Measurements from ENCODE around the gene DDA1.
"Not testable (repeated sequence)": the region's sequence is repeated elsewhere in the genome, so short reads cannot be mapped to it uniquely, and the experiment has no call there.

Gene DDA1

DNA sequence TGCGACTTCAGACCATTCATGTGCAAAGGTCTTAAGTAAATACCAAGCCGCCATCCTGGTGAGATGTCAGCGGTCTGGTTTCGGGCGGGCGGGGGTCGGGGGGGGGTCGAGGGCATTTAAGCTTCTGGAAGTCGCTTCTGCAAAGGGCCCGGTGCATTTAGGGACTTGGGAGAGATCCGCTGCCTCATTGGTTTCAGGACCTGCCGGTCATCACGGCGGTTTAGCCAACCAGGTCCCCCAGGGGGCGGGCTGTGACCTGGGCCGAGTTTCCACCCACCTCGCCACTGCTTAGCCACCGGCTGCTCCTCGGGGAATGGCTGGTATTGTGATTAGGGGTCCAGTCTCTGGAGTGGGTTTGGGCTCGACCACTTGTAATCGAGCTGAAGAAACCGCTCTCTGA is 19.9 kb upstream of the DDA1 start:
- peak; percentile 57 for DNase-seq (ENCODE audit: low spot score)

DNA sequence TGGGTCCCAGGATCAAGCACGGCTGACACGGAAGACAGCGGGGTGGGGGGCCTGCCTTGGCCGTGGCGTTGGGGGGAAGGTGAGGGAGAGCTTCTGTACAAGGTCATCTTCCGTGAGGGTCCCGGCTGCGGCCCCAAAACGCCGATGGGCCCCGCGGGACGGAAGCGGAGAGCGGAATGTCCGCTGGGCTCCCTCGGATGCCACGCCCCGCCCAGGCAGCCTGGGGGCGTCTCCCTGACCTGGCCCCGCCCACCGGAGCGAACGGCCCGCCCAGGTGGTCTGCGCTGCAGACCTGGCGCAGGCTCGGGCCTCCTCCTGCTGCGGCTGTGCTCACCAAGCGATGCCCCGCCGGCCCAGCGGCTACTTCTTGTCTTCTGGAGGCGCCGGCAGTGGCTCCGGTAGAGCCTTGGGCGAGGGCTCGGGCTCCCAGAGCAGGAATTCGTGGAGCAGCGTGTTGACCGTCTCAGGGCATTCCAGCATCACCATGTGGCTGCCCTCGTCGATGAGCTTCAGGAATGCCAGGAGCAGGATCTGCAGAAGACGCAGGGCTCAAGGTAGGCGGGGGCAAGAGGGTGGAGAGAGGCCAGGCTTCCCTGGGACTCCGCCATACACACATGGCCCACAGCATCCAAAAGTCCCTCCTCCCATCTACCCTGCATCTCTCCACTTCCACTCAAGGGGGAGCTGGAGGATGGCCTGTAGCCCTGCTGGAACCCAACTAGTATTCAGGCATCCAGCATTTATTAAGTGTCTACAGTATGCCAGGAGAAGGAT is 16.9 kb upstream of the DDA1 start:
- DNase-seq (ENCODE audit: low spot score) = peak; percentile 78

DNA sequence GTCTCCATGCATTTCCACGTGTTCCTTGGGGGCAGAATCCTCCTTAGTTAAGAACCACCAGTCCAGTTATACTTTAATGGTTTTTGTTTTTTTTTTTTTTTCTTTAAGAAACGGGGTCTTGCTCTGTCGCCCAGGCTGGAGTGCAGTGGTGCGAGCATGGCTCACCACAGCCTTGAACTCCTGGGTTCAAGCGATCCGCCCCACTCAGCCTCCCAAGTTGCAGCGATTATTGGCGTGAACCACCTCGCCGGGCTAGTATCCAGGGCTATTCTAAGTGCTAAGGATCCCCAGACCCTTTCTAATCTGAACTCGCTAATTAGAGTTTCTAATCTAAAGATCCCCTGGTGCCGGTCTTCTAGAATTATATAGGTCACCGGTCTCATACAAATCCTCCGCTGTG is 15.8 kb upstream of the DDA1 start:
- no peak for DNase-seq (ENCODE audit: low spot score)

DNA sequence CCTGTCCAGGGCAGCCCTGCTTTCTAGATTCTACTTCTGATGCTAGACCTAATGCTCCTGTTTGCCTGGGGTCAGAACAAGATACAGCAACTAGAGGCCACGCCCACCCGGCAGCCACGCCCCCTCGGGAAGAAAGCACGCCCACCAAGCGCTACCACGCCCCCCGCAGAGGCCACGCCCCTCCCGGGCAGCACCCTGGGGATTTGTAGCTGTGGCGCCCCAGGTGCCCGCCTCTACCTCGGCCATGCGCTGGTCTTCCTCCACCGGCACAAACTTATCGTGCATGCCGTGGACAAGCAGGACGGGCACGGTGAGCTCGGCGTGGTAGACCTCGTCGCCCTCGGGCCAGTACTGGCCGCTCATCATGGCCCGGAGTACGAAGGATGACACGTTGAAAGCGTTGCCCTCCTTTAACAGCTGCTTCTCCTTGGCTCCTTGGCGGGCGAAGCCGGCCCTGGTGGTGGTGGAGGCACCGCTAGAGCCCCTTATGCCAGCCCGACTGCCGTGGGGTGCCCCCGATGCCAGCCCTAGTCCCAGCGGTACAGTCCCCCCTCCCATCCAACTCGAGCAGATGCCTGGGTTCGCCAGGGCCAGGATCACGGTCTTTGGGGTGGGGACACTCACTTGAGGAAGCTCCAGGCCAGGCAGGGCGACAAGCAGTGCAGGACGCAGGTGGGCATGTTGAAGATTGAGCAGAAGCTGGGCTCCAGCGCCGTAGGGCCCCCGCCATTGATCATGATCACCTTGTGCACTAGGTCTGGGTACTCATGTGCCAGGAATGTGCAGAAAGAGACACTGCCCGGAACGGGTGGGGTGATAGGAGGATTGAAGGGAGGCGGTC is 15.1 kb upstream of the DDA1 start:
- peak; percentile 12 for DNase-seq (ENCODE audit: low spot score)

DNA sequence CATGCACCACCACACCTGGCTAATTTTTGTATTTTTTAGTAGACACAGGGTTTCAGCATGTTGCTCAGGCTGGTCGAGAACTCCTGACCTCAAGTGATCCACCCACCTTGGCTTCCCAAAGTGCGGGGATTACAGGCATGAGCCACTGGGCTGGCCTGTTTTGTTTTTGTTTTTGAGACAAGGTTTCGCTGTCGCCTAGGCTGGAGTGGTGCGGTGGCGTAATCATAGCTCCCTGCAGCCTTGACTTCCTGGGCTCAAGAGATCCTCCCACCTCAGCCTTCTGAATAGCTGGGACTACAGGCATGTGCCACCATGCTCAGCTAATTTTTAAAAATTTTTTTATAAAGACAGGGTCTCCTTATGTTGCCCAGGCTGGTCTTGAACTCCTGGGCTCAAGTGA is 13.8 kb upstream of the DDA1 start:
- not testable (repeated sequence) for DNase-seq (ENCODE audit: low spot score)

GRCh38 chr19:17296273-17296672 is 13.1 kb upstream of the DDA1 start:
- peak; percentile 78 for DNase-seq (ENCODE audit: low spot score)

DNA sequence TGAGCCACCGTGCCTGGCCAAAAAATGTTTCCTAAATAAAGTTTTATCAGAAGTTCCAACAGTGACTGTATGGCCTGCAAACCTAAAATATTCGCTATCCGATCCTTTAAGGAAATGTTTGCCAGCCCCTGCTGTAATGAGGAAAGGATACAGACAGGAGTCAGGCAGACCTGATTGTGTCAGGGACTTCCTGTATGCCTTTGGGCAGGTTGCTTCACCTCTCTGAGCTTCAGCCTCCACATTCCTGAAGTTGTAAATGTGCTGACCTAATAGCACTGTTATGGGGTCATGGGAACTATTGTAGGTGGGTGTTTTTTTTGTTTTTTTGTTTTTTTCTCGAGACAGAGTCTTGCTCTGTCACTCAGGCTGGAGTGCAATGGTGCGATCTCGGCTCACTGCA is 12.4 kb upstream of the DDA1 start:
- peak; percentile 63 for DNase-seq (ENCODE audit: low spot score)

DNA sequence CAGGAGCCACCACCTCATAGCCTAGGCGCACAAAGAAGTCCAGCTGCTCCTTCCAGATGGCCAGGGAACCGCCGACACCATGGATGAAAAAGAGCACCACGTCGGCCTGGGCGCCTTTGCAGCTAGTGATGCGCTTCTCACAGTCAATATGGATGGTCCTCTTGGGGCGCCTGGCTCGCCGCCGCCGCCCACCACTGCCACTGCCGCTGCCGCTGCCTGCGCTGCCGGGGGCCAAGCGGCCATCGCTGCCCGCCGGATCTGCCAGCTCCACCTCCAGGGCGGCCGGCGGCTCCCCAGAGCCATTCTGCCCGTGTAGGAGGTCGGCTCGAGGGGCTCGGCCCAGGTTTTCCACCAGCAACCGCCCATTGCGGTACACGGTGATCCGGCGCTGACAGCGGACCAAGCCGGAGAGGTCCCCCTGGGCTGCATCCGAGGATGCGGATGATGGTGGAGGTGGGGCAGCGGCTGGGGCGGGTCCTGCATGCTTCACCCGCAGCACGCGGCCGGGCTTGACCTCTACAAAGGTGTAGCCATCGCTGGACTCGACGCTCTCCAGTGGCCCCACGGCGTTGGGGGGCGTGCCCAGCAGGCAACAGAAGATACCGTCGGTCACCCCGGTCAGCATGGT is 8.3 kb upstream of the DDA1 start:
- DNase-seq (ENCODE audit: low spot score) = no peak

DNA sequence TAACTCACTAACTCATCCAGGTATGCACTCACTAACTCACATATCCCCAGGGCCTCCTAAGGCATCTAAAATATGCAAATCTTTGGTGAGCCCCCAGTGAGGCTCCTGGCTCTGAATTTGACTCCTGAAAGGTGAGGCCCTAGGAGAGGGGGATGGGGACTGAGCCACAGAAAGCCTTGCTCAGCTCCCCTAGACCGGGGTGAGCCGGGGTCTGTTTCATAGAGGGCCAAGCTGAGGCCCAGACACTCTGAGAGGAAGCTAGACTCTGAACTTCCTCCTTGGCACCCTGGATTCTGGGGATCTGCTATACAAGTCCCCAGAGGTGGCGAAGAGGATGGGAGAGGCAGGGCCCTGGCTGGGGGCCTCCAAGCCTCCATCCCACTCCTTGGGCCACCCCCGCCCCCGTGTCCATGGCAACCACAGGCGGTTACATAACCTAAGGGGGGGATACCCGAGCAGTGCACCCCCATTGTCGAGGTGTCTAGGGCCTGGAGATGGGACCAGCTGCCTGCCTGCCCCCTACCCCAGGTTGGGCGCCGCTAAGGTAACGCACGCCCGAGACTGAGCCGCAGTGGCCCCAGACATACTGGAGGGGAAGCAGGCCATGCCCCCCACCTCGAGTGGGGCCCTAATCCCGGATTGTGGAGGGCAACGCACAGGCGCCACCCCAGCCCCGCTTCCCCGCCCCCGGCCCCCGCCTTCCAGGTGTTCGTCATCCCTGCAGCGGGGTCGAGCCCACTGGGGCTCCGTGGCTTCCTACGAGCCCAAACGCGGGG is 6.8 kb upstream of the DDA1 start:
- DNase-seq (ENCODE audit: low spot score) = peak; percentile 21

DNA sequence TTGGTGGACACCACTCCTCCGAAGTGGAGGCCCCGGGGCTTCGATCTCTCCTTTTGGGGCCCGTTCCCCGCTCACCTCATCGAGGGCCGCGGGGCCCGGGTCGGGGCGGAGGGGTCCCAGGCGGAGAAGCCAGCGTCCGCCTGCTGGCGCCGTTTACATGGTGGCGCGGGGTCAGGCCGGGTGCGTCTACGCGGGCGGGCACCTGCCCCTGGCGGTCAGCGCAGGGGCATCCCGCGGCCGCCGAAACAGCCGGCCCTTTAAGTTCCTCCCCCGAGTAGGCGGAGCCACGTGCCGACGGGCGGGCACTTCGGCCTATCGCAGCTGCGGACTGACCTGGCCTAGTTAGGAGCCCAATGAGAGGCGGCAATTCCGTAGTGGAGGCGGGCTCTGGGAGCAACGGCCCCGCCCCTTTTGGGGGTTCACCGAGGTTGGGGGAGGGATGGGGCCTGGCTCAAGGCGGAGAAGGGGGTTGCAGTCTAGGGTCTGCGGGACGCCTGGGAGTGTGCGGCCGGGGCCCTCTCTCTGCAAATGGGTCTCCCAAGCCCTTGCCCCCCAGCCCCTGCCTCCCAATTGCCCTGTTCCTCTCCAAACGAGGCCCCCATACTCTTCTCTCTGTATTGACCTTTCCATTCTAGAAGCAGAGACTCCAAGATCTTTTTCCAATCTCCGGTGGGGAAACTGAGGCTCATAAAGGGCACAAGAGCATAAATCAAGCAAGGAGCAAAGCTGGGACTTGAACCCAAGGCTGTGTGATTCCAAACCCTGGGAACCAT is 6.0 kb upstream of the DDA1 start, which contains the start of gene ABHD8:
Gene ABHD8, minus strand, starts transcription at position 259 of the 773 bp plus-strand sequence. CDS start 1,809 bp downstream, outside the sequence.
- peak; percentile 97 for DNase-seq (ENCODE audit: low spot score)

GRCh38 chr19:17303940-17304267 is 5.5 kb upstream of the DDA1 start:
- DNase-seq (ENCODE audit: low spot score) = peak; percentile 6

- DNase-seq (ENCODE audit: low spot score) = peak; percentile 38
Observed at GRCh38 chr19:17304386-17305215, 4.8 kb upstream of the DDA1 start.

DNA sequence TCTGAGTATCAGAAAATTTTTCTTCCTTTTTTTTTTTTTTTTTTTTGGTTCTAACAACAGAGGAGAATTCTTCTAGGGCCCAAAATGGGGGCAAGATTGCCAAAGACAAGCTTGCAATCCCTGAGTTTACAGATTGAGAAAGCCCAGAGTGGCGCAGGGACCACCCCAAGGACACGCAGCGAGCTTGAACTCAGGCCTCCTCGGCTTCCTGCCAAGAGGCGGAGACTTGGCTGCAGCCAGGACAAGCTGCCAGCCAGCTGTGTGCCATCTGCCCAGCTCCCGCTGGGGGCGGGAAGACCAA is 4.2 kb upstream of the DDA1 start:
- no peak for DNase-seq (ENCODE audit: low spot score)

DNA sequence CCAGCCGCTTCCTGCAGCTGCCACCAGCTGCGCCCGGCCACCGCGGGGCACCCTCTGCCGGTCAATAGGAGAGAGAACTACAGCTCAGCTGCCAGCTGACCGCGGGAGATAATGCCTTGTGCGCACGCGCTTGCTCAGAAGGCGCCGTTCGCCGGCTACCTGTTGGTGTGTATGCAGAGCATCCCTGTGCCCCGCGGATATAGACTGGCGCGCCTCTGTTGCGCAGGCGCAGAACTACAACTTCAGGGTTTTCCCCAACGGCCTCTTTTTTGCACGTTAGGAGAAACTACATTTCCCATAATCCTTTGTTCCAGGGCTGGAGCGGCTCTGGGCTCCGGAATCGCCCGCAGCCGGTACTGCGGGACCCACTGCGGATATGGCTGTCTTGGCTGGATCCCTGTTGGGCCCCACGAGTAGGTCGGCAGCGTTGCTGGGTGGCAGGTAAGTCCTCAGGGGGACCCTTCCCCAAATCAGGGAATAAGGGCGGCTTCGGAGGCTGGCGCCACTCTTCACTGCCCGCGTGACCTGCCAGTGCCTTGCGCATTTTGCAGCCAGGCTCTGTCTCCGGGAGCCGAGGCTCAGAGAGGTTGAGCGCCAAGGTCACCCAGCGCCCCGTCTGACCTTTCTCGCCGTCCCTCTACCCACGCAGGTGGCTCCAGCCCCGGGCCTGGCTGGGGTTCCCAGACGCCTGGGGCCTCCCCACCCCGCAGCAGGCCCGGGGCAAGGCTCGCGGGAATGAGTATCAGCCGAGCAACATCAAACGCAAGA is 3.7 kb upstream of the DDA1 start, which contains the start of gene MRPL34:
Gene MRPL34, plus strand, starts transcription at position 356 of the 768 bp plus-strand sequence. Its CDS starts 21 bp downstream, at position 377.
- peak; percentile 100 for DNase-seq (ENCODE audit: low spot score)

DNA sequence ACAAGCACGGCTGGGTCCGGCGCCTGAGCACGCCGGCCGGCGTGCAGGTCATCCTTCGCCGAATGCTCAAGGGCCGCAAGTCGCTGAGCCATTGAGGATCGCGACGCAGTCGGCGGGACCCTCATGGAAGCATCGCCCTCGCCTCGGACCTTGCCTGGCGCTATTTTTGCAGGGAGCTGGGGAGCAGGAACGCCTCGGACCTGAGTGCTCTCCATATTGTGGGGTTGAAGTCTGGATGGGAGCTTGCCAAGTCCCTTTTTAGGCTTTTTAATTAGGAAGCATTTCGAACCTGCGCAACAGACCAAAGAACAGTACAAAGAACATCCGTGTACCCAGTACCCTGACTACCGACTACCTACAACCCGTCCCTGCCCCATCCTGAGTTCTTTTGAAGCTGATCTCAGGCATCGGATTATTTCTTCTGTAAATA is 3.1 kb upstream of the DDA1 start:
- DNase-seq (ENCODE audit: low spot score) = peak; percentile 6

GRCh38 chr19:17307876-17308377 is 1.4 kb upstream of the DDA1 start:
- no peak for DNase-seq (ENCODE audit: low spot score)

DNA sequence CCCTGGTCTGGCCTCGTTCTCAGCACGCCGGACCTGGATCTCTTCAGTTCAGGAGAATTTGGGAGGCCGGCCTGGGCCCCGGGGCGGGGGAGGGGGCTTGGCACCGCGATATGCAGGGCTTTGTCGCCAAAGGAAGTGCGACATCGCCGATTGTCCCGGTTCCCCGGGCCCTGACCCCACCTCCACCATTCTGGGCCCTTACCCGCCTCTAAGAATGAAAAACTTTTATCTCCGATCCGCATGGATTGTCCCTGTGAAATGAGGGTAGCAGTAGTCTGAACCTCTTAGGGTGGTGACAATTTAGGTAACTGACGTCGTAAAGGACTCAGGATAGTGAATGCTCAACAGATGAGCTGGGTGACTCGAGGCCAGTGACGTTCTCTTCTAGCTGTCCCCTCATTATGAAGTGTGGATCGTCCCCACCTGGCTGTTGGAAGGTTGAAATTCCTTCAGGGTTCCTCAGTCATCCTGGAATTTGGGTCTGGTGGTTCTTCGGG is 650 bp downstream of the DDA1 start:
- peak; percentile 40 for DNase-seq (ENCODE audit: low spot score)

DNA sequence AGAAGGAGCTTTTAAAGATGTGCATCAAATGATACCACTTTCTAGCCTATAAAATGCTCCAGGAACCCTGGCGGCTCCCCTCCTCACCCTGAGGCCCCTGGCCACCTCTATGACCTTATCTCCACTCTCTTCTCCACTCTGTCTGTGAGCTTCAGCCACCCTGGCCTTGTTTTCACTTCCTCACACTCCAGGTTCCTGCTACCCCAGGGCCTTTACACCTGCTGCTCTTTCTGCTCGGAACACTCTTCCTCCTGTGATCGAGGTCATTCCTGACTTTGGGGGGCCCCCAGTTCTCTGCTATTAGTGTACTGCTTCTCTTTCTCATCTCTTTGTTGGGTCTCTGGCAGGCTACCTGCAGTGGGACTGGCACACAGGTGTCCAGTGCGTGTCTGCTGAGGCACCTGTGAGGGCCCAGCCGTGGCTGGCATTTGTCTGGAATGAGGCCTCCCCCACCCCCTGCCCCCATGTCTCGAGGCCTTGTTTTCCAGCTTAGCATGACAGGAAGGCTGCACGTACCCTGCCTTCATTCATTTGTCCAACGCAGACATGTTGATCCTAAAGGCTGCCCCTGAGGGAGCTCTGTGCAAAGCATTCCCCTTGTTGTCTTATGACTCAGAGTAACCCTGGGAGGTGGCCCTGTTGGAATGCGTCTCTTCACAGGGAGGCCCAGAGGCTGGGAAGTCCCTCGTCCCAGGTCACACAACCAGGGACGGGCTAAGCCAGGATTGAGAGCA is 2.3 kb downstream of the DDA1 start:
- DNase-seq (ENCODE audit: low spot score) = peak; percentile 95
